Liver (tissue), 3 donors: Measurements from ENCODE around the gene TENT4A.

Source experiments
- CTCF ChIP-seq: fragments of 150-350 bp; IDR thresholded peaks from 2 replicates; pipeline ENCODE4 v1.5.1; 2017; ENCODE audit warnings: improper control_type of control experiment, low read depth, low read length; ENCODE audit not compliant: missing input control
- NR2F2 ChIP-seq: IDR thresholded peaks from 2 replicates; pipeline ENCODE4 v1.6.1; 2016; ENCODE audit warnings: antibody characterized with exemption
- REST ChIP-seq: IDR thresholded peaks from 2 replicates; pipeline ENCODE4 v1.6.1; 2016; ENCODE audit warnings: antibody characterized with exemption, mild to moderate bottlenecking
- TAF1 ChIP-seq: conservative IDR thresholded peaks from 2 replicates; pipeline ENCODE4 v1.6.1; 2016; ENCODE audit warnings: antibody characterized with exemption, mild to moderate bottlenecking
- YY1 ChIP-seq: IDR thresholded peaks from 2 replicates; pipeline ENCODE4 v1.6.1; 2016; ENCODE audit warnings: antibody characterized with exemption, mild to moderate bottlenecking
- donor health status: healthy.
- donor health status: healthy.

- TF ChIP-seq CTCF (no peak), YY1 (no peak), REST (no peak), TAF1 (no peak), NR2F2 (no peak)
These were observed 4.5 kb downstream of the TENT4A start for GRCh38 chr5:6717687-6718086.
